UCSD-AML1 (cell line): ENCODE measurements around the gene AKAIN1.

Experiments
- DNase-seq: peaks from one replicate; lab custom pipeline; 2025; ENCODE audit not compliant: unreplicated experiment; lab: John Stamatoyannopoulos, UW

The AKAIN1 gene

DNA sequence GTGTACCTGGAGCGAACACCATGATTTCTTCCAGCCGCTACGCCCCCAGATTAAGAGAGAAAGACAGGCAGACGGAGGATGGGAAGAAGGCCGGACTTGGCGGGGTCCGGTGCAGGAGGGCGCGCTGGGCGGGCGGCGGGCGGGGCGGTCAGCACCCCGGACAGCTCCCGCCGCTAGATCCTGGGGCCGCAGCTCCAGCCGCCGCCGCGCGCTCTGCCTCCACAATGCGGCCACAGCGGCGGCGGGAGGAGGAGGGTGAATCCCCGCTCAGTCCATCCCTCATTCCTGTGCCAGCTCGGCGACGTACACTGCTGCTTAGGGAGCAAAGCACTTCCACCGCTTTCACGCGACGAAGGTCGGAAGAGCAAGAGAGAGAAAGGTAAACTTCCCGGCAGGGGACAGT, at the start of gene AKAIN1:
Gene AKAIN1, minus strand, starts transcription at position 226 of the 403 bp plus-strand sequence. Its CDS starts 204 bp downstream, at position 22.
- DNase-seq = no peak

- no peak for DNase-seq
Measured at GRCh38 chr18:5244941-5245340, 47.9 kb upstream of the AKAIN1 start.

GRCh38 chr18:5239447-5239846, 42.4 kb upstream of the AKAIN1 start:
- no peak for DNase-seq

DNA sequence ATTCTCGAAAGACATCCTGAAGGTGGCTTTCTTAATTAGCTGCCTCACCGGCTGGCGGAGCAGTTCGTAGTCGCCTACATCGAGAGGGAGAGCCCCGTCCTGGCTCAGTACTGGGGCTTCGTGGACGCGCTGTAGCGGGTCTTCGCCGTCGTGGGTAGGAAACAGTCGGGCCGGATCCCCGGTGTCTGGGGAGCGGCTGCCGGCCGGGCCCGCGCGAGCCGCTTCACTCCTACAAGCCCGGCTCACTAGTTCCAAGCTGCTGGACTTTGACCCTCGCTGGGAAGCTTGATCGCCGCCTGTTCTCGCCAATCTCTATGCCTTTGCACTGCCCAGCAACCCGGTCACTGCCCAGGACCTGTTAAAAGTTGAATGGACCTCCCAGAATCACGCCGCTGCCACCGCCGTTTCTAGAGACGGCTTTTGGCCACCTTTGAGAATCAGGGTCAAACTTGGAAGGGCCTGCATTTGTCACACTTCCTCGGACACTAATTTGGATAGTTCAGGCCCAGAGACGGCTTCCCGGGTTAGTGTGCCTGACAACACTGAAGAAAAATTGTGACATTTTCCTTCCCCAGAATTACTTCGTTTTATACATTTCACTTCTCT, 41.4 kb upstream of the AKAIN1 start:
- DNase-seq = peak; percentile 65

GRCh38 chr18:5237723-5238370, 40.8 kb upstream of the AKAIN1 start:
- DNase-seq = peak; percentile 93

GRCh38 chr18:5237083-5237722, 40.1 kb upstream of the AKAIN1 start:
- DNase-seq = no peak

DNA sequence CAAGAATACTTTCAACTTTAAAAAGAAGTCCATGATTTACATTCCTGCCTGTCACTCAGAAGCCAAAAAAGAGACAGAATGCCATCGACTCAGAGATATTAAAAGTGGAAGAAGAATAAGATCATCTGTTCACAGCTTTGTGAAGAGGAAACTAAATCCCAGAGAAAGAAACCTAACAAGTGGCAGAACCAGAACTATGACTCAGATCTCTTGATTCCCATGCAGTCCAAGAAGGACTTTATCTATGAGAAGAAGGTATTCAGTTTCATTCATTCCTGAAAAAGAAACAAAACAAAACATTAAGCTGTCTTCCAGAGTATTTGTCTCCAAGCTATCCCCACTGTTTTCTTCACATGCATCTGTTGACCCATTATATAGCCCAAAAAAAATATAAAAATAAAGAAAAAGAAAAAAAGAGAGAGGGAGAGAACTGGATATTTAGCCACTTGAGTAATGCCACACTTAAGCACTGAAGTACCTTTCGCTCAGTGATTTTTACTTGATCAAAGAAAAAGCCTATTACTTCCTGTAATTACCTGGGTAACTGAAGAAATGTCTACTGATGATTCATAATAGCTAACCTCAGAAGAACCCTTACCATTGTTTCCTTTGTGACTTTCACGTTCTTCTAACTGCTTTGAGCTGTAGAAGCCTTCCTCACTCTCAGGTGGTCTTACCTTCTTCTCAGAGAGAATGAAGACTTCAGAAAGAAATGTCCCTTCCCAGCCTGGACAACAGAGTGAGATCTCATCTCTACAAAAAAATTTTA, 17.7 kb upstream of the AKAIN1 start:
- DNase-seq = no peak

DNA sequence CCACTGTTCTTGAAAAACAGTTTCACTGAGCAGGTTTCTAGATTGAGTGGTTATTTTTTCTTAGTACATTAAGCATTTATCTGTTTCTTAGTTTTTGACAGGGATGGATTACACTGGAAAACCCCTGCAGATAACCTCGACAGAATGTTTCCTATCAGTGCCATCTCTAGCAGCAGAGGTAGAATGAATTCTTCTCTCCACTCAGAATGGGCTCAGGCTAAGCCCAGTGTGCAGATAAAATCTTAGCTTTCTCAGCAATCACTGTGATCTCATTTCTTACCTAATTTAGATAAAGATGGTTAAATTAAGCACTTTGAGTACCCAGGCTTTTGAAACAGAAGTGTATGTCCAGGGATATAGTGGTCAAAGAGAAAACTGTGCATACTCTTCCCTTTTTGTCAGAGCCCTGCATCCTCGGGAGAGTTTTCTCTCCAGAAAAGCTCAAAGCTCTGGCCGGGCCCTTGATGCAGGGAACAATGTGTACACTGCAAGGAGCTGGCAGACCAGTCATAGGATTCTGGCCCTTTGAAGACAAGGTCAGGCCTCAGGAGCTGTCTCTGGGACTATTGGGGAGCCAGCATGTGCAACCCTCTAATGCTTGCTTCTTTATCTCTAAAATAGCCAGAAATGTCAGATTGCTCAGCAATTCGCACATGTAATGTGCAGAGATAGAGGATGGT, 10.6 kb upstream of the AKAIN1 start:
- DNase-seq = no peak

DNA sequence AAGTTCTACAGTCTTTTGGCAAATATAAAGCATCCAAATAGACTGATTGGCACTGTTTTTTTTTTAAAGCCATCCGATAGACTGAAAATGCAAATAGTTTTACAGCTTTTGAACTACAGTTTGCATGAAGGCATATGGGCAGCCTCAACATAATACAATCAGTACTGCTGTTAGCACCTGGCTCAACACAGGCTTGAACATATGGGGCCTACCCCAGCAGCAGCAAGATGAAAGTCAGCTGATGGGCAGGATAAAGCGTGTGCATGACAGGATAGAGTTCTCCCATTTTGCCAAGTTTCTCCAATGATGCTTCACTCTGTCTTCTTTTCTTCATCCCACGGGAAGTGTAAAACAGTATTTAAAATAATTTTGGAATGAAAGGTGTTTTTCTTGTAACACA, 1.3 kb upstream of the AKAIN1 start:
- DNase-seq = no peak

GRCh38 chr18:5197461-5197860, 404 bp upstream of the AKAIN1 start:
- no peak for DNase-seq

DNA sequence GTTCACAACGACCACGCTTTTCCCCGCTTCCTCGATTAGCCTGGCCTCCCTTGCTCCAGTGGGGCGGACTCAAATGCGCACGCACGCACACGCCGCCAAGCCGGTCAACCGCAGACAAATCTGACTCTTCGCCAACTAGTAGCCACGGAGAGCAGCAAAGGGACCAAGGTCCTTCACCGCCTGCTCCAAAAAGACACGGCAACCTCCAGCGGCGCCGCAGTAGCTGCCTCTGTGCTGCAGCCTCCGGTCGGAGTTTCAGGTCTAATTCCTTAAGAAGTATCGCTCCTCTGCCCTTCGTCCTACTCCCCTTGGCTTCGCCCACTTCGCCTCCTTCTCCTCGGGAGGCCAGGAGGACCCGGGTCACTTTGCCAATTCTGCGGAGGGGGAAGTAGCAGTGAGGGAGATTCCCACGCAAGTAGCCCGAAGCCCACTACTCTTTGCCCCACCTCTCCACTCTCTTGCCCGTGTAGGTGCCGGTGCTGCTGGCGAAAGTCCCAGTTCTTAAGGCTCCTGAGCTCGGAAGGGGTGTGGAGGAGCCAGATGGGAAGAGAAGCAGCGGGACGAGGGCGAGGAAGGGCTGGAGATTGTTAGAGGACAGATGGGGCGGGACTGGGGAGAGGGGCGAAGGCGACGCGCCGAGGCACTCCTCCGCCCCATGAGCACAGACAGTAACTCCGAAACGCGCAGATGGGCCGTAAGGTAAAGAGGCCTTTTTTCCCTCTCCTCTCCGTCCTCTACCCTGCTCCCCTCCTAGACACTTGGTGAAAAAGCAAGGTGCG, 615 bp downstream of the AKAIN1 start:
- no peak for DNase-seq

GRCh38 chr18:5195656-5196055, 1.4 kb downstream of the AKAIN1 start:
- DNase-seq = no peak

GRCh38 chr18:5180254-5180653, 16.8 kb downstream of the AKAIN1 start:
- DNase-seq = no peak

- DNase-seq = no peak
Measured at GRCh38 chr18:5178519-5178918, 18.5 kb downstream of the AKAIN1 start.

DNA sequence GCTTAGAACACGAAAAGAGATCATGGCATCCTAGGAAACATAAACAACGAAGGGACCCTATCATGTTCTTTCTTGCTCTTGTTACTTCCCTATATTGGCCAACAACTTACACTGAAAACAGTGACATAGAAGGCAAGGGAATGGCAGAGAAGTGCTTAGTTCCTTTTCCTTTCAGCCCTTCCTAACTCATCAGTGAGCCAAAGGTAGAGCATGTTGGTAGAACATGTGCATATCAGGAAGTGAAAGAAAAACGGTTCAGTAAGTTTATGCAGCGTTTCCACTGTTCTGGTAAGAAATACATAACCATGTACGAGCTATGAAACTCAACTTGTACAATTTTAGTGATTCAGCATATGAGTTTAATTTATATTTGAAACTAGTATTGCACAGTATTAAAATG, 21.7 kb downstream of the AKAIN1 start:
- DNase-seq = no peak

DNA sequence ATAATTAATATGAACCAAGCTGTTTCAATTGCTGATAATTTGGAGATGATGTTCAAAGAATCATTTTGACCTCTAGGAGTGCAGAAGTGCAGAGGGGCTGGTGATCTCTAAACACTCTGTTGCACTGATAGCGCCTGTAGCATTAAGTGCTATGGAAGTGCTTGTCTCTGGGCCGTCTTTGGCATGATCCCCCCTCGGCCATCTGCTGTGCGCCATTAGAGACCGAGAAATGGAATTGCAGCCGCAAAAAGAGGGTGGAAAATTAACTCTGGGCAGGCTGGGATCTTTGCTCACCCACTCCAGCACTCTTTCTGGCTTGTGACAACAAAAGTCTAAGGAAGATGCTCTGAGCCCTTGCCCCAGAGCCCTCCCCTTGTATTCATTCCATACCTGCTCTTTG, 23.4 kb downstream of the AKAIN1 start:
- DNase-seq = no peak

DNA sequence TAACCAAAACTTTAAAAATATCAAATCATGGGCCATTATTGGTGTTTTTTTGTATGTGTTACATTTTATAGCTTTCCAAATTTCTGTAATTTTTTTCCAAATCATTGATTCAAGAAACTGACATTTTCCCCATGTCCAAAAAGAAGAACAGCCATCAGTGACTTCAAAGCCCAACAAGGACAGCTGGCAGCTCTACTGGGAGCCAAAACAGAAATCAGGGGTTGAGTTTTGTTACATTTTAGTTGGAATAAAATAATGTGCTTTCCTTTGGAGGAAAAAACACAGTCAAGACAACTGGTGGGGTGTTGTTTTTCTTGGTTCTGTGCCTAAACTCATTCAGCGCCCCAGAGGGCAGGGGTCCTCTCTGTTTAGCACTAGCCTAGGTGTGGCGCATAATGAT, 23.8 kb downstream of the AKAIN1 start:
- DNase-seq = no peak

- no peak for DNase-seq
Measured at GRCh38 chr18:5167831-5168230, 29.2 kb downstream of the AKAIN1 start.

DNA sequence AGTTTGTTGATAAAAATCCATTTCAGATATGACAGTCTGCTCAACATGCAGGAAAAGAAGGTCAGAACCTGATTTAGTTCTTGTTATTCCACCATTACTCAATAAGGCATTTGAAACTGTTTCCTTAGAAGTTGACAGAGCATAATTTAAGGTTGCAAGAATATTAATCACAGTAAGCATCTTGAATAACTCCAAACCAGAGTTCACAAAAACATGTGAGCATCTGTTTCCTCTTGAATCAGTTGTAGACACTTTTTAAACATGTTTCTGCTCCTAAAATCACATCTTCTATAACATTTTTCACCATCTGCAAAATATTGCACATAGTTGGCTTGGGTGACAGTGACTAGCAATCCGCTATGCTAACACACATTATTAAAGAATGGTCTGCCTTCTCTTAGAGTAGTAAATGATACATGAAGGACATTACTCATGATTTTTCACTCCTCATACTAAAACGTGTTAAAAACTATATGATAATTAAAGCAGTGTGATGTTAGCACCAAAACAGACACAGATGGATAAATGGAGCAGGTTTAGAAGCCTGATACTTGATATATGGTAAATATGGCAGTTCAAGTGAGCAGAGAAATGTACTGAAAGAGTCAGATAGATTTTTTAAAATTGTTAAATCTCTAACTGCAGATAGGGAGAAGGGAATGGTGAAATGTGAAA, 30.3 kb downstream of the AKAIN1 start:
- no peak for DNase-seq

DNA sequence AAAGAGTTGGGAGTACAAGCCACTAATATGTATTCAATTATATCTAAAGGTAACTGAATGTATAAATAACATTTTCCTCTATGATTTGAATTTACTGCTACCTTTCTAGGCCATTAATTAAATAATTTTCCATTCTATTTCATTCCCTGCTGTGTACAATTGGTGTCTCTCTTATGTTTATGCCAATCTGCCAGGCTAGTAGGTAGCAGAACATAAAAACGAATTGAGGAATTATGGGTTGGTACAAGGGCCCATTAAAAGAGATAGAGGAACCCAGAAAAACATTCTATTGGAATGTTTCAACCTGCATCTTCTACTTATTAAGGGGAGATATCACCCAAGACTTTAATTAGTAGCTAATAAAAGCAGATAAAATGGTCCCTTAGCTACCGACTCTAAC, 32.2 kb downstream of the AKAIN1 start:
- DNase-seq = no peak
